Small intestine (tissue), 7 donors: ENCODE measurements around the gene PPP1R15B. TPM values are rescaled to one million over a fixed set of nuclear protein-coding genes. Genes with fewer than 3 reads are reported as not detected.

Experiments used
- DNase-seq, 2 donors: peaks; one replicate each; pipeline versions ENCODE4 v3.0.0 to v3.0.0-alpha.2; 2013
- FAIRE-seq: peaks from 2 replicates; lab custom pipeline; 2012; peaks lifted over from hg19 to GRCh38; lab: Jason Lieb, UNC
- H3K27ac ChIP-seq, 3 donors: one replicate each; pipeline ENCODE4 v1.5.1; 2013; ENCODE audit warnings: low read length in 2 of 3, mild to moderate bottlenecking in 2 of 3, control low read depth in 1 of 3, inconsistent platforms in 1 of 3, low read depth in 1 of 3, moderate library complexity in 1 of 3
- H3K27me3 ChIP-seq, 3 donors: one replicate each; pipeline ENCODE4 v1.6.1; 2013; ENCODE audit warnings: low read length in 3 of 3, inconsistent platforms in 1 of 3; ENCODE audit not compliant: control insufficient read depth in 3 of 3, insufficient read depth in 3 of 3
- H3K36me3 ChIP-seq, 3 donors: one replicate each; pipeline ENCODE4 v1.6.1; 2013; ENCODE audit warnings: low read length in 3 of 3, inconsistent platforms in 1 of 3, low read depth in 1 of 3, mild to moderate bottlenecking in 1 of 3, moderate library complexity in 1 of 3; ENCODE audit not compliant: control insufficient read depth in 3 of 3, insufficient read depth in 2 of 3
- H3K4me1 ChIP-seq, 3 donors: one replicate each; pipeline ENCODE4 v1.6.1; 2013; ENCODE audit warnings: low read length in 2 of 3, inconsistent platforms in 1 of 3, low read depth in 1 of 3, mild to moderate bottlenecking in 1 of 3, moderate library complexity in 1 of 3; ENCODE audit not compliant: control insufficient read depth in 3 of 3, insufficient read depth in 2 of 3
- H3K4me3 ChIP-seq, 3 donors: one replicate each; pipeline ENCODE4 v1.5.1; 2013; ENCODE audit warnings: low read length in 3 of 3, control low read depth in 1 of 3, inconsistent platforms in 1 of 3, low read depth in 1 of 3, mild to moderate bottlenecking in 1 of 3, moderate library complexity in 1 of 3
- H3K9me3 ChIP-seq, 2 donors: one replicate each; pipeline ENCODE4 v1.6.1; 2013; ENCODE audit warnings: low read depth in 1 of 2, low read length in 1 of 2; ENCODE audit not compliant: control insufficient read depth in 2 of 2, insufficient read depth in 1 of 2
- WGBS, 3 donors: extraction: QIAGEN DNeasy Blood & Tissue Kit; methylation state at CpG; one replicate each; pipeline ENCODE4 v1.1.7; 2013; 5-methylcytosine and 5-hydroxymethylcytosine counted together
- polyA plus RNA-seq, 4 donors: library from polyadenylated mRNA; stranded (reverse) in 3 of 4; unstranded in 1 of 4; fragments of 200-250 nt in 3 of 4; fragments of 120-200 nt in 1 of 4; gene quantifications; one replicate each; pipeline versions ENCODE4 v1.2.1 to v1.2.3, GENCODE V29; 2013
- donor health status: healthy with polysubstance abuse.
- donor health status: control.
- donor health status: control.
- donor health status: Bipolar disorder and iron deficiency.
- donor health status: healthy.

PPP1R15B gene
- polyA plus RNA-seq, 4 donors, result 9.4 to 48.1 (median 17.7) TPM

DNA sequence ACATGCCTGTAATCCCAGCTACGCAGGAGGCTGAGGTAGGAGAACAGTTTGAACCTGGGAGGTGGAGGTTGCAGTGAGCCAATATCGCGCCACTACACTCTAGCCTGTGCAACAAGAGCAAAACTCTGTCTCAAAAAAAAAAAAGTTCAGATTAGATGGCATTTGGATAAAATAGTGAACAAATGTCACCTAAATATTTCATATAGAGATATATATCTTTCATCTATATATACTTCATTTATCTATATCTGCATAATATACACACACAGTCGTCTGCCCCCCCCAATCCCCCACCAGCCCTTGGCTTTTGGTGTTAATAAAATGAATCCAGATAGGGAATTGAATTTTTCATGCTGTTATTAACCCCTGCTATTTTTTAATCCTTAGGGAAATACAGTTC, 5.0 kb downstream of the PPP1R15B start:
- no peak overlapping the region for H3K27ac ChIP-seq
- H3K4me3 ChIP-seq, result peak overlapping the region in 1 of 3 donors; percentile 36
- DNase-seq (no peak), FAIRE-seq (no peak)
- H3K36me3 ChIP-seq, result peaks cover under 1 to 18% (median 12%) of the 10 kb centered on the region in 3 donors
- 50 to 54% (median 53%) methylated on average over 4 of the region's 4 CpGs for WGBS, 3 donors
- H3K9me3 ChIP-seq, result no peaks in the 10 kb centered on the region
- no peaks in the 10 kb centered on the region for H3K27me3 ChIP-seq
- peaks cover 0 to 5% (median 0%) of the 10 kb centered on the region in 3 donors for H3K4me1 ChIP-seq

DNA sequence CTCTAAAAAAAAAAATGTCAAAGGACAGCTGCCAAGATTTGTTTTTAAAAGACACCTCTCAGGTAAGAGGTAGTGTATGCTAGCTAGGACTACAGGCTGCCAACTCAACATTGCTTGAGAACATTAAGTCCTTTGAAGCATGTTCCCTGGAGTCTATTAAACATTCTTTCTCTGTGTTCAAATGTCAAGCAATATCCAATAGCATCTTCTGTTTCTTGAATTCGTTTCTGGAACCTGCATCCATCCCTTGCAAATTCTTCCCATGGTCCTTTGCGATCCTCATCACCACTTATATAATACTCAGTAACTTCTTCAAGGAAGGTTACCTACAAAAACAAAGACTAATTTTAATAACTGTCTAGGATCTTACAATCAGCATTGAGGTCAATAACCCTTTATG, 5.6 kb downstream of the PPP1R15B start:
- FAIRE-seq, result no peak
- Histone ChIP-seq H3K36me3 (peaks cover 3 to 18% (median 12%) of the 10 kb centered on the region in 3 donors), H3K27me3 (no peaks in the 10 kb centered on the region), H3K27ac (no peak overlapping the region), H3K9me3 (no peaks in the 10 kb centered on the region), H3K4me1 (peaks cover 0 to 5% (median 0%) of the 10 kb centered on the region in 3 donors), H3K4me3 (peak overlapping the region in 1 of 3 donors; percentile 7)
- 28 to 38% (median 35%) methylated on average over 2 of the region's 2 CpGs for WGBS, 3 donors
- DNase-seq, result no peak

DNA sequence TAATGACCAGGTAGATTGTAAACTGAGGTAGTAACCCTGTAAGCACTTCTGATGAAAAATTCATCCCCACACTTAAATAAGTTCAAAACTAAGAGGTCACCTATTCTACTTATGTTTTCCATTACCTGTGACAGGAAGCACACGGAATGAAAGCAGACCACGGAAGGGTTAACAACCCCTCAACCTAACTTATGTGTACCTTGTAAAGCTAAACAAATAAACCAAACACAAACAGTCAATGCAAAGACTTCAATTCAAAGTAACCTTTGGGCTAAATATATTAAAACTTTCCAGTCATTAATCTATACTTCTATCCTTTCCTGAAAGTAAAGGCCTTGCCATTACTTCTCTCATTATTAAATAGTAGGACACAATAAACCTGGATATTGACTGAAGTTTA, 7.0 kb downstream of the PPP1R15B start:
- Histone ChIP-seq H3K27me3 (no peaks in the 10 kb centered on the region), H3K27ac (no peak overlapping the region), H3K4me1 (peaks cover 0 to 5% (median 0%) of the 10 kb centered on the region in 3 donors), H3K36me3 (peaks cover 3 to 27% (median 14%) of the 10 kb centered on the region in 3 donors), H3K9me3 (no peaks in the 10 kb centered on the region), H3K4me3 (no peak overlapping the region)
- DNase-seq, result no peak
- no peak for FAIRE-seq
- WGBS, 3 donors, result 68 to 74% (median 69%) methylated on average over 2 of the region's 2 CpGs

DNA sequence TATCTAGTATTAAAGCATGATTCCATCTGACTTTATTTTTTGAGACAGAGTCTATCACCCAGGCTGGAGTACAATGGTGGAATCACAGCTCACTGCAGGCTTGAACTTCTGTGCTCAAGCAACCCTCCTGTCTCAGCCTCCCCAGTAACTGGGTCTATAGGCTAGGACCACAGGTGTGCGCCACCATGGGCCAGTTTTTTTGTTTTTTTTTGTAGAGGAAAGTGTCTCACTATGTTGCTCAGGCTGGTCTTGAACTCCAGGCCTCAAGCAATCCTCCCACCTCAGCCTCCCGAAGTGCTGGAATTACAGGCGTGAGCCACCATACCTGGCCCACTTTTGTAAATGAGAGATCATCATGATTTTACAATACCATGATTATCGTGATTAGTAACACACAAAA, 9.2 kb downstream of the PPP1R15B start:
- WGBS, 3 donors, result 90 to 98% (median 95%) methylated on average over 4 of the region's 4 CpGs
- no peak for FAIRE-seq
- Histone ChIP-seq H3K27ac (no peak overlapping the region), H3K4me1 (peaks cover 0 to 5% (median 4%) of the 10 kb centered on the region in 3 donors), H3K9me3 (no peaks in the 10 kb centered on the region), H3K4me3 (no peak overlapping the region), H3K36me3 (peaks cover 3 to 37% (median 19%) of the 10 kb centered on the region in 3 donors), H3K27me3 (no peaks in the 10 kb centered on the region)
- no peak for DNase-seq

DNA sequence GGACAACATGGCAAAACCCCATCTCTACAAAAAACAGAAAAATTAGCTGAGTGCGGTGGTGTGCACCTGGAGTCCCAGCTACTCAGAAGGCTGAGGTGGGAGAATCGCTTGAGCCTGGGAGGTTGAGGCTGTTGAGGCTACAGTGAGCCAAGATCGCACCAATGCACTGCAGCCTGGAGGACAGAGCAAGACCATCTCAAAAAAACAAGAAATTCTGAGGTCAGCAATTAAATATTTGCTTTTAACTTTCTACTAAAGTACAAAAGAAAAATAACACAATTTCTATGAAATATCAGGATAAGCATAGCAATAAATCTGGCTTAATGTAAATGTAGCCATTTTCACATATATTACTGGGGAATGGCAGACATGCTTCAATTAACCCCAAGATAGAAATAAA, 9.9 kb downstream of the PPP1R15B start:
- DNase-seq (no peak), FAIRE-seq (no peak)
- 92 to 97% (median 93%) methylated on average over 3 of the region's 3 CpGs for WGBS, 3 donors
- H3K4me1 ChIP-seq, result peaks cover 0 to 5% (median 4%) of the 10 kb centered on the region in 3 donors
- H3K4me3 ChIP-seq, result no peak overlapping the region
- peaks cover 3 to 36% (median 19%) of the 10 kb centered on the region in 3 donors for H3K36me3 ChIP-seq
- no peaks in the 10 kb centered on the region for H3K9me3 ChIP-seq
- no peaks in the 10 kb centered on the region for H3K27me3 ChIP-seq
- no peak overlapping the region for H3K27ac ChIP-seq

DNA sequence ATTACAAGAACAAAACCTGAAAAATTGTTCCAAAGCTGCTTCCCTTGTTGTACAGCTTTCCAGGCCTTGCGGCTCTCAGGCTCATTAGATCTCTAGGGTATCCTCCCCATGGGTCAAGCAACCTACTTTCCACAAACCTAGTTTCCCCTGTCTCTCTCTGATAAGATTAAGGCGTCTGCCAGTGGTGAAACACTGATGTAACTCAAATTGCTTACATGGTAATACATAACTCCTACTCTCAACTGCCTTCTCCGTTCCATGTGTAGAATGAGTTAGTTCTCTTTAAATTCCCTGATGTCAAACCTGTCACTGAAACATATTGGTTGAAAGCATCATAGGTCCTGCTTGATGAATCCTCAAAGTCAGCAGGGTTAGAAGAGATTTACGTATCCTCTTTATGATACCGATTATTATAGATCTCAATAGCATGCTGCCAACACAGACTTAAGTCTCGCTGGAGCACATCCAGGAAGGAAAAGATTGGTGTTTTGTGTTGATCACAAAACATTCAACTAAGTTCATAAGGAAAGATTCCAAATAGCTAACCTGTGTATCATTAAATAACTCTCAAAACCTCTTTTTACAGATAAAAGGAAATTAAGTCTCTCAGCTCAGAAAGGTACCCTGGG, 10.6 kb downstream of the PPP1R15B start:
- no peaks in the 10 kb centered on the region for H3K27me3 ChIP-seq
- FAIRE-seq (no peak), DNase-seq (no peak)
- peaks cover 0 to 4% (median 2%) of the 10 kb centered on the region in 3 donors for H3K4me1 ChIP-seq
- H3K36me3 ChIP-seq, result peaks cover 3 to 32% (median 21%) of the 10 kb centered on the region in 3 donors
- no peak overlapping the region for H3K4me3 ChIP-seq
- no peak overlapping the region for H3K27ac ChIP-seq
- WGBS, 3 donors, result 74 to 85% (median 82%) methylated on average over 6 of the region's 6 CpGs
- no peaks in the 10 kb centered on the region for H3K9me3 ChIP-seq

DNA sequence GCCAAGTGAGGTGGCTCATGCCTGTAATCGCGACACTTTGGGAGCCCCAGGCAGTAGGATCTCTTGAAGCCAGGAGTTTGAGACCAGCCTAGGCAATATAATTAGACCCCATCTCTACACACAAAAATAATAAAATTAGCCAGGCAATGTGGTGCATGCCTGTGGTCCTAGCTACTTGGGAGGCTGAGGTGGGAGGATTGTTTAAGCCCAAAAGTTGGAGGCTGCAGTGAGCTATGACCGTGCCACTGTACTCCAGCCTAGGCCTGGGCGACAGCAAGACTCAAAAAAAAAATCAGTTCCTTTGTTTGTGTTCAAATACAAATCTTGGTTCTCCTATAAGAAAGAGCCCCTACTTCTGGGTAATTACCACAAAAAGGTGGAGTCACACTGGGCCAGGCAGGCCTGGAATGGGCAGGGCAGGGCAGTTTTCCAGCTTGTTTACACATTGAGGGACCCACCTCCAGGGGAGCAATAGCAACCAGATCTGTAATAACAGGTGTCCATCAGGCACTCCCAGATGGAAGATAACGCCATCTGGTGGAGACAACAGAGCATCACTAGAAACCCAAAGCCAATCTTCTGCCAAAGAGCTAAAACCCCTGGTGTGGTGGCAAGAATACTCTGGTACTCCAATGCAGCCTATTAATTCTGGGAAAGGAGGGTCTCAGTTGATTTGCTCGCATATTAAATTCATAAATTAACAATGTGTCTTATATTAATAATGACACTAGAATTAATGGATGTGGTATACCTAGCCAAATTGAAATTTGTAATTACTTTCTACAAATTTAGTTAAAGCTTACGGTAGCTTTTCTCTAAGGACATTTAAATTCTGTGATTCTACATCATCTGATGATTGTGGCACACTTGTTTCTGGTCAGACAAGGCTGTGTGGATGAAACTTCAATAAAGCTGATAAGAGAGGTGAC, 13.2 kb downstream of the PPP1R15B start:
- Histone ChIP-seq H3K4me3 (no peak overlapping the region), H3K9me3 (no peaks in the 10 kb centered on the region), H3K36me3 (peaks cover 3 to 27% (median 13%) of the 10 kb centered on the region in 3 donors), H3K27ac (peak overlapping the region in 2 of 3 donors; percentile 47 to 64), H3K27me3 (no peaks in the 10 kb centered on the region), H3K4me1 (peaks cover 0 to 4% (median 0%) of the 10 kb centered on the region in 3 donors)
- DNase-seq (peak; percentile 90 to 92), FAIRE-seq (no peak)
- WGBS, 3 donors, result 56 to 65% (median 59%) methylated on average over 7 of the region's 7 CpGs

DNA sequence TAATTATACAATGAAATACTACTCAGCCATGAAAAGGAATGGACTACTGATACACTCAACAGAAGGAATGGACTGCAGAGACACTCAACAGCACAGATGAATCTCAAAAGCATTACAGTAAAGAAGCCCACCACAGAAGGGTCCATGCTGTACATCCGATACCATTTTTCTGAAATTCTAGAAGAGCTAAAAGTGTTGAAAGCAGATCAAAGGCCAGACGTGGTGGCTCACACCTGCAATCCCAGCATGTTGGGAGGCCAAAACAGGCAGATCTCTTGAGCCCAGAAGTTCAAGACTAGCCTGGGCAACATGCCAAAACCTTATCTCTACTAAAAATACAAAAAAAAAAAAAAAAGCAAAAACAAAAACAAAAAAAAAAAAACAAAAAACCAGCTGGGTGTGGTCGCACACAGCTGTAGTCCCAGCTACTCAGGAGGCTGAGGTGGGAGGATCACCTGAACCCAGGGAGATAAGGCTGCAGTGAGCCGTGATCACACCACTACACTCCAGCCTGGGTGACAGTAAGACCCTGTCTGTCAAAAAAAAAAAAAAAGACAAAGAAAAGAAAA, 15.5 kb downstream of the PPP1R15B start:
- Histone ChIP-seq H3K9me3 (no peaks in the 10 kb centered on the region), H3K4me3 (no peak overlapping the region), H3K27ac (no peak overlapping the region), H3K27me3 (no peaks in the 10 kb centered on the region), H3K36me3 (peaks cover 0 to 18% (median 10%) of the 10 kb centered on the region in 3 donors), H3K4me1 (peaks cover 0 to 7% (median 0%) of the 10 kb centered on the region in 3 donors)
- FAIRE-seq (no peak), DNase-seq (no peak)
- 78 to 86% (median 85%) methylated on average over 4 of the region's 4 CpGs for WGBS, 3 donors
